WTC11 (cell line): ENCODE results near the gene AMER2. TPM values are rescaled to one million over a fixed set of nuclear protein-coding genes. Genes with fewer than 3 reads are reported as not detected.

Source experiments
- ATAC-seq: fragments of 200-7000 bp; cut with Tn5 transposase; 2 replicates; pipeline ENCODE4 v1.10.0; 2021; ENCODE audit warnings: mild to moderate bottlenecking, moderate library complexity
- CTCF ChIA-PET: fragments of 300-600 bp; sonication (Branson Sonifier 250); formaldehyde crosslinking; loops from one replicate; lab custom pipeline; 2021; ENCODE audit warnings: antibody characterized with exemption; lab: Charles Lee
- POLR2A ChIA-PET: fragments of 350-600 bp; sonication (Branson Sonifier 250); formaldehyde crosslinking; loops from one replicate; lab custom pipeline; 2021; ENCODE audit warnings: antibody characterized with exemption; lab: Charles Lee
- DNase-seq: peaks from one replicate; pipeline ENCODE4 v3.0.0; 2021; ENCODE audit warnings: low spot score
- H3K27ac Mint-ChIP-seq: 2 replicates; pipeline ENCODE4 v1.8.0; 2021; ENCODE audit warnings: mixed read lengths
- H3K27me3 Mint-ChIP-seq: 2 replicates; pipeline ENCODE4 v1.8.0; 2021; ENCODE audit warnings: low read depth, mild to moderate bottlenecking, moderate library complexity, mixed read lengths
- H3K36me3 Mint-ChIP-seq: 2 replicates; pipeline ENCODE4 v1.8.0; 2021; ENCODE audit warnings: mixed read lengths
- H3K4me1 Mint-ChIP-seq: 2 replicates; pipeline ENCODE4 v1.8.0; 2022; ENCODE audit warnings: mixed read lengths
- H3K4me3 Mint-ChIP-seq: 2 replicates; pipeline ENCODE4 v1.8.0; 2021; ENCODE audit warnings: mild to moderate bottlenecking, moderate library complexity, mixed read lengths
- H3K9me3 Mint-ChIP-seq: 2 replicates; pipeline ENCODE4 v1.8.0; 2021; ENCODE audit warnings: mixed read lengths
- CREB1 ChIP-seq: sonication (generic); formaldehyde crosslinking; IDR thresholded peaks from 2 replicates; pipeline ENCODE4 v1.8.0; 2023; ENCODE audit warnings: mild to moderate bottlenecking, missing genetic modification reagents
- E2F1 ChIP-seq: sonication (generic); formaldehyde crosslinking; IDR thresholded peaks from 2 replicates; pipeline ENCODE4 v1.8.0; 2022; ENCODE audit warnings: mild to moderate bottlenecking, missing genetic modification reagents
- EMX1 ChIP-seq: fragments of 250-450 bp; sonication (Bioruptor Pico); IDR thresholded peaks from 2 replicates; pipeline ENCODE4 v1.8.0; 2021; ENCODE audit warnings: mild to moderate bottlenecking
- GABPB1 ChIP-seq: sonication (generic); formaldehyde crosslinking; IDR thresholded peaks from 2 replicates; pipeline ENCODE4 v1.8.1; 2023; ENCODE audit warnings: mild to moderate bottlenecking, missing genetic modification reagents
- GTF2I ChIP-seq: fragments of 250-450 bp; sonication (Bioruptor Pico); conservative IDR thresholded peaks from 2 replicates; pipeline ENCODE4 v1.4.0; 2021; ENCODE audit warnings: mild to moderate bottlenecking
- HMGA2 ChIP-seq: fragments of 250-450 bp; sonication (Bioruptor Pico); IDR thresholded peaks from 2 replicates; pipeline ENCODE4 v1.4.0; 2021; ENCODE audit warnings: mild to moderate bottlenecking, moderate library complexity
- IRF2 ChIP-seq: sonication (generic); formaldehyde crosslinking; IDR thresholded peaks from 2 replicates; pipeline ENCODE4 v1.8.0; 2022; ENCODE audit warnings: low read depth, missing genetic modification reagents, borderline replicate concordance
- JAZF1 ChIP-seq: fragments of 250-450 bp; sonication (Bioruptor Pico); IDR thresholded peaks from 2 replicates; pipeline ENCODE4 v1.9.0; 2021; ENCODE audit warnings: moderate library complexity, mild to moderate bottlenecking, inconsistent platforms
- NFATC4 ChIP-seq: fragments of 250-450 bp; sonication (Bioruptor Pico); IDR thresholded peaks from 2 replicates; pipeline ENCODE4 v1.9.0; 2021; ENCODE audit warnings: mild to moderate bottlenecking
- NR2C2 ChIP-seq: sonication (generic); formaldehyde crosslinking; IDR thresholded peaks from 2 replicates; pipeline ENCODE4 v1.8.0; 2022; ENCODE audit warnings: mild to moderate bottlenecking, missing genetic modification reagents
- RELA ChIP-seq: sonication (generic); formaldehyde crosslinking; IDR thresholded peaks from 2 replicates; pipeline ENCODE4 v1.8.1; 2022; ENCODE audit warnings: missing genetic modification reagents, mild to moderate bottlenecking, borderline replicate concordance
- STAT6 ChIP-seq: sonication (generic); formaldehyde crosslinking; conservative IDR thresholded peaks from 2 replicates; pipeline ENCODE4 v1.8.1; 2023; ENCODE audit warnings: mild to moderate bottlenecking, low read depth, missing genetic modification reagents, moderate library complexity
- TEAD1 ChIP-seq: sonication (generic); formaldehyde crosslinking; IDR thresholded peaks from 2 replicates; pipeline ENCODE4 v1.8.0; 2022; ENCODE audit warnings: mild to moderate bottlenecking, missing genetic modification reagents
- USF1 ChIP-seq: sonication (generic); formaldehyde crosslinking; IDR thresholded peaks from 2 replicates; pipeline ENCODE4 v1.8.0; 2022; ENCODE audit warnings: mild to moderate bottlenecking, missing genetic modification reagents
- ZMAT4 ChIP-seq: fragments of 250-450 bp; sonication (Bioruptor Pico); IDR thresholded peaks from 2 replicates; pipeline ENCODE4 v1.9.0; 2021; ENCODE audit warnings: mild to moderate bottlenecking
- ZNF263 ChIP-seq: sonication (generic); formaldehyde crosslinking; IDR thresholded peaks from 2 replicates; pipeline ENCODE4 v1.8.1; 2022; ENCODE audit warnings: low read depth, mild to moderate bottlenecking, moderate library complexity, missing genetic modification reagents
- ZNF416 ChIP-seq: fragments of 250-450 bp; sonication (Bioruptor Pico); IDR thresholded peaks from 2 replicates; pipeline ENCODE4 v1.9.0; 2021; ENCODE audit warnings: mild to moderate bottlenecking, inconsistent platforms
- ZNF423 ChIP-seq: fragments of 250-450 bp; sonication (Bioruptor Pico); IDR thresholded peaks from 2 replicates; pipeline ENCODE4 v2.1.2; 2022; ENCODE audit warnings: mild to moderate bottlenecking, moderate library complexity
- total RNA-seq: library from RNA; stranded (reverse); gene quantifications from 3 replicates; pipeline ENCODE4 v1.2.3, GENCODE V29; 2021
- TF ChIP-seq, protein P1 (sequence below): sonication (generic); formaldehyde crosslinking; IDR thresholded peaks from 2 replicates; pipeline ENCODE4 v1.8.1; 2023; ENCODE audit warnings: mild to moderate bottlenecking, missing genetic modification reagents, moderate library complexity
- TF ChIP-seq, protein P2 (sequence below): sonication (generic); formaldehyde crosslinking; conservative IDR thresholded peaks from 2 replicates; pipeline ENCODE4 v1.8.1; 2022; ENCODE audit warnings: mild to moderate bottlenecking, missing genetic modification reagents
- TF ChIP-seq, protein P3 (sequence below): sonication (generic); formaldehyde crosslinking; IDR thresholded peaks from 2 replicates; pipeline ENCODE4 v1.8.1; 2023; ENCODE audit warnings: mild to moderate bottlenecking, missing genetic modification reagents, moderate library complexity
- TF ChIP-seq, protein P4 (sequence below): fragments of 250-450 bp; sonication (Bioruptor Pico); IDR thresholded peaks from 2 replicates; pipeline ENCODE4 v1.9.0; 2021; ENCODE audit warnings: moderate library complexity, mild to moderate bottlenecking, inconsistent platforms, borderline replicate concordance
- TF ChIP-seq, protein P5 (sequence below): sonication (generic); formaldehyde crosslinking; IDR thresholded peaks from 2 replicates; pipeline ENCODE4 v1.8.0; 2023; ENCODE audit warnings: missing genetic modification reagents

Gene AMER2
- total RNA-seq, 1 experiment from 2014 or later: 0.48 TPM

DNA sequence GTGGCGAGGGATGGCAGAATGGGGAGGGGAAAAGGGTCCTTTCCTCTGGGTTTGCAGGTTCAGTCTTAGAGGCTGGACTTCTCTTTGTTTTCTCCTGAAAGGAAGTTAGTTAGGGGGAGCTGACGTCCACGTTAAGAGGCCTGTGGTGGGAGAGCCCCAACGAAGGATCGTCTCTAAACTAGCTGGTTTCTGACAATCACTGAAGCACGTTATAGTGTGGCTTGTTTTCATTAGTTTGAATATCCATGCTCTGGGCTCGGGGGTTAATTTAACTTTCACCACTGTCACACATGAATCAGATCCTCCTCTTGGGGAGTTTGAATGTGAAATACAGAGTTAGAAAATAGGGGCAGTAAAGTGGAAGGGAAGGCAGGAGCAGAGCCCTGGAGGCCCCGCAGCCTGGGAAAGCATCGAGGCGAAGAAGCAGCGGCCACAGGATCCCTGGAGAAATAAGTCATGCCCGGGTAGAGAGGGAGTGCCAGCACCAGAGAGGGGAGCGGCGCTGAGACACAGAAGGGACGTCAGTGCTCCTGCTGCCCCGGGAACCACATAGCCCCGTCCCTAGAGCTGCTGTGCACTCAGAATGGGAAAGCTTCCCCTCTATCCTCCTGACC is 31.1 kb upstream of the AMER2 start:
- no peak for DNase-seq
- H3K27me3 Mint-ChIP-seq: peaks cover 3% of the 10 kb centered on the region; the same call in 1 of the 2 replicates
- H3K36me3 Mint-ChIP-seq: no peaks in the 10 kb centered on the region
- no peak for TF ChIP-seq CREB1 (CRISPR knock-in tag)
- TF ChIP-seq GTF2I: no peak
- no peak for TF ChIP-seq JAZF1 (CRISPR knock-in tag)
- TF ChIP-seq, all 79 proteins: peak for 0
- peaks cover 14% of the 10 kb centered on the region for H3K4me1 Mint-ChIP-seq
- ATAC-seq: peak; percentile 39
- H3K27ac Mint-ChIP-seq: no peak overlapping the region
- POLR2A ChIA-PET: no interaction called here
- peaks cover 13% of the 10 kb centered on the region for H3K9me3 Mint-ChIP-seq
- H3K4me3 Mint-ChIP-seq: no peak overlapping the region
- CTCF ChIA-PET: interaction anchor here (0.6 to 1.0 kb wide), 3 partner anchors 10 to 1457 kb away, joined by 3 to 4 read pairs (median 3); no protein-coding TSS in a partner anchor

GRCh38 chr13:25200783-25201182 is 28.7 kb upstream of the AMER2 start:
- TF ChIP-seq TEAD1 (CRISPR knock-in tag): no peak
- TF ChIP-seq ZNF423 (CRISPR knock-in tag): no peak
- TF ChIP-seq ZNF416 (CRISPR knock-in tag): no peak
- TF ChIP-seq HMGA2: no peak
- TF ChIP-seq, protein P1, sequence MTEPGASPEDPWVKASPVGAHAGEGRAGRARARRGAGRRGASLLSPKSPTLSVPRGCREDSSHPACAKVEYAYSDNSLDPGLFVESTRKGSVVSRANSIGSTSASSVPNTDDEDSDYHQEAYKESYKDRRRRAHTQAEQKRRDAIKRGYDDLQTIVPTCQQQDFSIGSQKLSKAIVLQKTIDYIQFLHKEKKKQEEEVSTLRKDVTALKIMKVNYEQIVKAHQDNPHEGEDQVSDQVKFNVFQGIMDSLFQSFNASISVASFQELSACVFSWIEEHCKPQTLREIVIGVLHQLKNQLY (CRISPR knock-in tag): no peak
- TF ChIP-seq, protein P2, sequence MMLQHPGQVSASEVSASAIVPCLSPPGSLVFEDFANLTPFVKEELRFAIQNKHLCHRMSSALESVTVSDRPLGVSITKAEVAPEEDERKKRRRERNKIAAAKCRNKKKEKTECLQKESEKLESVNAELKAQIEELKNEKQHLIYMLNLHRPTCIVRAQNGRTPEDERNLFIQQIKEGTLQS (CRISPR knock-in tag): no peak
- TF ChIP-seq, protein P3, sequence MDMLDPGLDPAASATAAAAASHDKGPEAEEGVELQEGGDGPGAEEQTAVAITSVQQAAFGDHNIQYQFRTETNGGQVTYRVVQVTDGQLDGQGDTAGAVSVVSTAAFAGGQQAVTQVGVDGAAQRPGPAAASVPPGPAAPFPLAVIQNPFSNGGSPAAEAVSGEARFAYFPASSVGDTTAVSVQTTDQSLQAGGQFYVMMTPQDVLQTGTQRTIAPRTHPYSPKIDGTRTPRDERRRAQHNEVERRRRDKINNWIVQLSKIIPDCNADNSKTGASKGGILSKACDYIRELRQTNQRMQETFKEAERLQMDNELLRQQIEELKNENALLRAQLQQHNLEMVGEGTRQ: no peak
- DNase-seq: no peak
- no peak overlapping the region for H3K27ac Mint-ChIP-seq
- H3K9me3 Mint-ChIP-seq: peaks cover 14% of the 10 kb centered on the region
- ChIA-PET CTCF (no interaction called here), POLR2A (no interaction called here)
- H3K27me3 Mint-ChIP-seq: peaks cover 3% of the 10 kb centered on the region; the same call in 1 of the 2 replicates
- H3K36me3 Mint-ChIP-seq: no peaks in the 10 kb centered on the region
- ATAC-seq: no peak
- peaks cover 14% of the 10 kb centered on the region for H3K4me1 Mint-ChIP-seq
- H3K4me3 Mint-ChIP-seq: no peak overlapping the region

DNA sequence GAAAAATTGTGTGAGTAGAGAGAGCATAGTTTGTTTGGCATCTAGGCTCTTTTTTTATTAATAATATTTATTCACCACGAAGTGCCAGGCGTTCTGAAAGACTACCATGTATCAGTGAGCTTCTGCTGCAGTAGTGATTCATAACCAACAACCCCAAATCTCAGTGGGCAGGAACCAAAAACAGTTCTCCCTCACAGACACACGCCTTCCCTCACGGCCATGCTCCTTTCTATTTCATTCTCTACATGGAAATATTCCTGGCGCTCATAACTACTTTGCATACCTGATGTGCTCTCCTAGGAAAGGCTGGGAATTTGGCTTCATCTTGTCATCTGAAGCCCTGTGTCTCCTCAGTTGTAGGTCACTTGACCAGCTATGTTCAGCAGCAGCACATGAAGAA is 26.6 kb upstream of the AMER2 start:
- Mint-ChIP-seq H3K27ac (no peak overlapping the region), H3K27me3 (peaks cover 3% of the 10 kb centered on the region; the same call in 1 of the 2 replicates), H3K4me3 (no peak overlapping the region), H3K36me3 (no peaks in the 10 kb centered on the region)
- ChIA-PET CTCF (no interaction called here), POLR2A (no interaction called here)
- TF ChIP-seq RELA: no peak
- TF ChIP-seq, protein P4, sequence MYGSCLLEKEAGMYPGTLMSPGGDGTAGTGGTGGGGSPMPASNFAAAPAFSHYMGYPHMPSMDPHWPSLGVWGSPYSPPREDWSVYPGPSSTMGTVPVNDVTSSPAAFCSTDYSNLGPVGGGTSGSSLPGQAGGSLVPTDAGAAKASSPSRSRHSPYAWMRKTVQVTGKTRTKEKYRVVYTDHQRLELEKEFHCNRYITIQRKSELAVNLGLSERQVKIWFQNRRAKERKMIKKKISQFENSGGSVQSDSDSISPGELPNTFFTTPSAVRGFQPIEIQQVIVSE: no peak
- no peak for TF ChIP-seq NR2C2 (CRISPR knock-in tag)
- no peak for TF ChIP-seq ZMAT4 (CRISPR knock-in tag)
- TF ChIP-seq, protein P5, sequence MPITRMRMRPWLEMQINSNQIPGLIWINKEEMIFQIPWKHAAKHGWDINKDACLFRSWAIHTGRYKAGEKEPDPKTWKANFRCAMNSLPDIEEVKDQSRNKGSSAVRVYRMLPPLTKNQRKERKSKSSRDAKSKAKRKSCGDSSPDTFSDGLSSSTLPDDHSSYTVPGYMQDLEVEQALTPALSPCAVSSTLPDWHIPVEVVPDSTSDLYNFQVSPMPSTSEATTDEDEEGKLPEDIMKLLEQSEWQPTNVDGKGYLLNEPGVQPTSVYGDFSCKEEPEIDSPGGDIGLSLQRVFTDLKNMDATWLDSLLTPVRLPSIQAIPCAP (CRISPR knock-in tag): no peak
- TF ChIP-seq E2F1: no peak
- TF ChIP-seq NFATC4 (CRISPR knock-in tag): no peak
- TF ChIP-seq STAT6 (CRISPR knock-in tag): no peak
- TF ChIP-seq IRF2 (CRISPR knock-in tag): no peak
- TF ChIP-seq, protein P2 (CRISPR knock-in tag): no peak
- TF ChIP-seq EMX1: no peak
- no peak for TF ChIP-seq GABPB1
- no peak for TF ChIP-seq ZNF263 (CRISPR knock-in tag)
- TF ChIP-seq USF1 (CRISPR knock-in tag): no peak
- TF ChIP-seq, all 79 proteins: peak for 0
- ATAC-seq (no peak), DNase-seq (no peak)
- peaks cover 10% of the 10 kb centered on the region for H3K4me1 Mint-ChIP-seq
- H3K9me3 Mint-ChIP-seq: peaks cover 25% of the 10 kb centered on the region
